Kidney (tissue), 14 donors: ENCODE results near the gene COX6B2. TPM values are rescaled to one million over a fixed set of nuclear protein-coding genes. Genes with fewer than 3 reads are reported as not detected.

Experiments
- DNase-seq, 5 donors: peaks; one replicate each; pipeline ENCODE4 v3.0.0-alpha.2; 2013 to 2020
- FAIRE-seq: peaks from 2 replicates; lab custom pipeline; 2012; peaks lifted over from hg19 to GRCh38; lab: Jason Lieb, UNC
- H3K27ac ChIP-seq, 2 donors: one replicate each; pipeline ENCODE4 v1.7.0; 2013; ENCODE audit warnings: low read depth in 2 of 2, low read length in 2 of 2, inconsistent platforms in 1 of 2
- H3K27me3 ChIP-seq: one replicate; pipeline ENCODE4 v1.7.1; 2013; ENCODE audit warnings: low read length, inconsistent platforms; ENCODE audit not compliant: control insufficient read depth, insufficient read depth
- H3K36me3 ChIP-seq, 3 donors: one replicate each; pipeline versions ENCODE4 v1.7.0 to v1.7.1; 2013; ENCODE audit warnings: low read length in 3 of 3, control low read depth in 1 of 3, inconsistent platforms in 1 of 3; ENCODE audit not compliant: insufficient read depth in 3 of 3, control insufficient read depth in 2 of 3
- H3K4me1 ChIP-seq, 3 donors: one replicate each; pipeline versions ENCODE4 v1.7.0 to v1.7.1; 2013; ENCODE audit warnings: low read length in 3 of 3, inconsistent platforms in 1 of 3, low read depth in 1 of 3; ENCODE audit not compliant: control insufficient read depth in 2 of 3, insufficient read depth in 2 of 3
- H3K4me3 ChIP-seq, 3 donors: one replicate each; pipeline versions ENCODE4 v1.7.0 to v1.8.1; 2013; ENCODE audit warnings: low read length in 3 of 3, control low read depth in 1 of 3, inconsistent platforms in 1 of 3
- H3K9ac ChIP-seq, 3 donors: one replicate each; pipeline versions ENCODE4 v1.7.0 to v1.7.1; 2013; ENCODE audit warnings: low read length in 3 of 3, control low read depth in 1 of 3, inconsistent platforms in 1 of 3
- H3K9me3 ChIP-seq, 3 donors: one replicate each; pipeline versions ENCODE4 v1.7.0 to v1.7.1; 2013; ENCODE audit warnings: low read length in 3 of 3, control low read depth in 1 of 3, inconsistent platforms in 1 of 3; ENCODE audit not compliant: control insufficient read depth in 2 of 3, insufficient read depth in 1 of 3
- intact Hi-C: fragments of 100-400 bp; cut with DNase I; formaldehyde crosslinking; loops from one replicate; pipeline ENCODE4 v1.11.1; 2022
- polyA plus RNA-seq: library from polyadenylated mRNA; stranded (reverse); fragments of 350-450 nt; fragmentation: Illumina TruSeq; extraction: RNeasy Lipid Tissue Mini Kit (QIAGEN cat#74804); gene quantifications from one replicate; pipeline ENCODE4 v1.2.3, GENCODE V29; 2014; ENCODE audit warnings: low read depth, low replicate concordance; ENCODE audit not compliant: insufficient read depth
- total RNA-seq: library from RNA; stranded (reverse); fragmentation: NEBNext Ultra II Directional; extraction: Animal tissue kit (Norgen Biotek cat#: 25700); gene quantifications from one replicate; pipeline ENCODE4 v1.2.1, GENCODE V29; 2021
- TF ChIP-seq, protein P1 (sequence below): IDR thresholded peaks from 3 replicates; pipeline ENCODE4 v1.5.1; 2012; ENCODE audit warnings: mild to moderate bottlenecking, moderate library complexity, borderline replicate concordance; ENCODE audit not compliant: insufficient read depth; ENCODE audit errors: extremely low read depth
- donor health status: control.
- donor health status: control.
- donor health status: control.
- donor health status: control.
- donor health status: control.
- donor health status: DM: yes; HTN: yes; CAD: no.
- donor health status: Normal renal cell carcinoma (clear cell type).

COX6B2 gene
- total and polyA plus RNA-seq, 2 donors from 2014 or later = 0.62 to 3.8 TPM

DNA sequence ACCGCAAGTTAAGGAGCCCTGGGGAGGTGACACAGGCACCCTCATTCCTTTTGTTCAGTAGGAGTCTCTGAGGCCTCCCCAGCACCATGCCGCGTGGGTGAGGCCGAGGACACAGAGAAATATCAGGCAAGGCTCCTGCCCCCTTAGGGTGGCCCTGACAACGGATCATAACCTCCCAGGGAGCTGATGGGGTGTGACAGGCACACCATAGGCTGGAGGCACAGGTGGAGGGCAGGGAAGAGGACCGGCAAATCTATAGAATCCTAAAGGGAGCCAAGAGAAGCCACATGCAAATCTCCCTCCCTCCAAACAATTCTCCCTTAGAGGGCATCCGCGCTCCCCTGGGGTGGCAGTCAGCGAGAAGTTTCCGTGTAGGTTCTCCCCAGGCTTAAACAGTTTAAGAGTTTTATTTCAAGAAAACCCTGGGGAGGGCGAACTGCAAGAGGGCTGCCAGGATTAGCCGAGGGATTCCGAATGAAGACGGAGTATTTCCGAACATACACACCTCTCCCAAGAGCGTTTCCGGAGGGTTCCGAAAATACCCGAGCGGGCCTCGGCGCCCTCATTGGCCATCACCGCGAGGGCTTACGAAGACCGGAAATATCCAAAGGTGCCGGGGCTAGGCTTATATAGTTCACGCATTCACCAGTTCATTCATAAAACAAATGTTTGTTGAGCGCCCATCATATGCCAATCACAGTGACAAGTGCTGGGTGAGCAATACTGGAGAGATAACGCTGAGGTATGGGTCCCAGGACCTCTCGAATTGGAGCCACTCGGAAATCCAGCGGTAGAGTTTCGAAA lies 30.6 kb upstream of the COX6B2 start:
- Histone ChIP-seq H3K36me3 (peaks cover 2 to 21% (median 9%) of the 10 kb centered on the region in 3 donors), H3K4me3 (peak overlapping the region; percentile 71 to 99 (median 97)), H3K27ac (peak overlapping the region; percentile 95 to 96), H3K27me3 (no peaks in the 10 kb centered on the region), H3K4me1 (peaks cover 0 to 46% (median 25%) of the 10 kb centered on the region in 3 donors), H3K9me3 (no peaks in the 10 kb centered on the region), H3K9ac (peak overlapping the region; percentile 35 to 95 (median 81))
- no peak for FAIRE-seq
- peak; percentile 95 to 99 (median 98) for DNase-seq
- TF ChIP-seq, protein P1, sequence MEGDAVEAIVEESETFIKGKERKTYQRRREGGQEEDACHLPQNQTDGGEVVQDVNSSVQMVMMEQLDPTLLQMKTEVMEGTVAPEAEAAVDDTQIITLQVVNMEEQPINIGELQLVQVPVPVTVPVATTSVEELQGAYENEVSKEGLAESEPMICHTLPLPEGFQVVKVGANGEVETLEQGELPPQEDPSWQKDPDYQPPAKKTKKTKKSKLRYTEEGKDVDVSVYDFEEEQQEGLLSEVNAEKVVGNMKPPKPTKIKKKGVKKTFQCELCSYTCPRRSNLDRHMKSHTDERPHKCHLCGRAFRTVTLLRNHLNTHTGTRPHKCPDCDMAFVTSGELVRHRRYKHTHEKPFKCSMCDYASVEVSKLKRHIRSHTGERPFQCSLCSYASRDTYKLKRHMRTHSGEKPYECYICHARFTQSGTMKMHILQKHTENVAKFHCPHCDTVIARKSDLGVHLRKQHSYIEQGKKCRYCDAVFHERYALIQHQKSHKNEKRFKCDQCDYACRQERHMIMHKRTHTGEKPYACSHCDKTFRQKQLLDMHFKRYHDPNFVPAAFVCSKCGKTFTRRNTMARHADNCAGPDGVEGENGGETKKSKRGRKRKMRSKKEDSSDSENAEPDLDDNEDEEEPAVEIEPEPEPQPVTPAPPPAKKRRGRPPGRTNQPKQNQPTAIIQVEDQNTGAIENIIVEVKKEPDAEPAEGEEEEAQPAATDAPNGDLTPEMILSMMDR = no peak
- intact Hi-C loops = no loop called here

DNA sequence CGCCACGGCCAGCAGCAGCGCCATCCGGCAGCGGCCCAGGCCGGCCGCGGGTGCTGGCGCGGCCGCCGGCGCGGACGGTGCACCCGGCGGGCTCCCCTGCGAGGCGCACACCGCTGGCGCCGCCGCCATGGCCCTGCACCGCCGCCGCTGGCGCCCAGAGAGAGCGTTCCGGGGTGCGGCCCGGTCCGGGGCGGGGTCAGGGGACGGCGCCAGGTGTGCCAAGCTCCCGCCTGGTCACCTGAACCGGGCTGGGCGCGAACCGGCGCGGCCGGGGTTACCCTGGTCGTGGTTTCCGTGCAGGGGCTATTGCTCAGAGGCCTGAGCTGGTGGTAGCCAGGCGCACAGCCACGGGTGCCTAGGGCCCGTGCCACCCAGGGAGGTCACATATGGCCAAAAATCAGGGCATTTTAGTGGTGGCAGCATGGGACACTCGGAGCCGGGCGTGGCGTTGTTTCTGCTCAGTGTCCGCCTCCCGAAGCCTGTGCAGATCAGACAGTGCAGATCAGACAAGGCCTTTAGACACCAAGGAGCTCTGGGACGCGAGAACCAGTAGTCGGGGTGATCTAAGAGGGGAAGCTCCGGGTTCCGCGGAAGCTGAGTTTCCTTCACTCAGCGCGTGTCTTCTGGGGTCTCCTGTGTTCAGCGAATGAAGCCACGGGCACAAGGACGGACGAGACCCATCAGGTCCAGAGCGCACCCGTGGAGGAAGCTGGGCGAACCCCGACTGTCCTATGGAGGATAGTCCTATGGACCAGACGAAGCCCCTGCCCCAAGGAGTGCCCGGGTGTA lies 29.8 kb upstream of the COX6B2 start, which contains the start of gene TMEM238:
TSS of gene TMEM238 (minus strand) at position 162 of the 789 bp plus-strand sequence. CDS start at position 129, 33 bp downstream.
- intact Hi-C loops = no loop called here
- H3K4me1 ChIP-seq = peaks cover 0 to 40% (median 25%) of the 10 kb centered on the region in 3 donors

DNA sequence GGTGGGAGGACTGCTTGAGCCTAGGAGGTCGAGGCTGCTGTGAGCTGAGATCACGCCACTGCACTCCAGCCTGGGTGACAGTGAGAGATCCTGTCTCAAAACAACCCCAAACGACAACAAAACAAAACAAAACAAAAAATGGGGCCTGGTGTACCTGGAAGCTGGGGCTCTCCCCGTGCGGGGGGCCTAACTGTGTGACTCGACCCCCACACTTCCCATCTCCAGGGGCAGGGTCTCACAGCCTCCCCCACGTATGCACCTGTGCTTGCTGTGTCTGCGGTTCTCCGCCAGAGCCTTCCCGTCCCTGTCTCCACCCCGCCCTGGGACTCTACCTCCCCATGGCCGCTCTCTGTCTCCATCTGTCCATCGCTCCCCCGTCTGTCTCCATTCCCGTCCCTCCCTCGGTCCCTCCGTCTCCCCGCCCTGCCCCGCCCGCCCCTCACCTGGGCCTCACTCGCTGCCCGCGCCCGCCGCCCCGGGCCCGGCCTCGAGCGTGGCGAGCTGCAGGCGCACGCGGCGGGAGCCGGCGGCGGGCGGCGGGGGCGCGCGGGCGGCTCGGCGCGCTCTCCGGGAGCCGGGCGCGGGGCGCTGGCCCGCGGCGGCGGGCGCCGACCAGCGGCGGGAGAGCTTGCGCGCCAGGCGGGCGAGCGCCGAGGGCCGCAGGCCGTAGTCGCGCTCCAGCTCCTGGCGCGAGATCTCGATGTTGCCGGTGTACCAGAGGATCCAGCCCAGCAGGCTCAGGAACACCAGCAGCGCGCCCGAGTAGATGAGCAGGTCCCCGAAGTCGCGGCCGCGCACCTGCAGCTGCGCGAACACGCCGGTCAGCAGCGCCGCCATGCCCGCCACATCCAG lies 29.0 kb upstream of the COX6B2 start:
- intact Hi-C loops = no loop called here
- TF ChIP-seq, protein P1 = peak; percentile 29

More for the DNA sequence above, 29.8 kb upstream of the COX6B2 start, which contains the start of gene TMEM238:
- TF ChIP-seq, protein P1 = no peak
- DNase-seq (peak in 2 of 5 donors; percentile 73 to 88), FAIRE-seq (no peak)
- H3K9me3 ChIP-seq = no peaks in the 10 kb centered on the region
- peaks cover 2 to 21% (median 5%) of the 10 kb centered on the region in 3 donors for H3K36me3 ChIP-seq
- no peaks in the 10 kb centered on the region for H3K27me3 ChIP-seq
- peak within 1 kb of the TSS; percentile 95 to 96 for H3K27ac ChIP-seq
- H3K4me3 ChIP-seq = peak within 1 kb of the TSS; percentile 40 to 99 (median 71)
- peak within 1 kb of the TSS in 2 of 3 donors; percentile 35 to 95 for H3K9ac ChIP-seq

More for the DNA sequence above, 29.0 kb upstream of the COX6B2 start:
- FAIRE-seq (no peak), DNase-seq (peak; percentile 79 to 89 (median 80))
- Histone ChIP-seq H3K27me3 (no peaks in the 10 kb centered on the region), H3K27ac (peak overlapping the region; percentile 22 to 71), H3K4me1 (peaks cover 0 to 33% (median 23%) of the 10 kb centered on the region in 3 donors), H3K9ac (peak overlapping the region in 1 of 3 donors; percentile 35), H3K9me3 (no peaks in the 10 kb centered on the region), H3K4me3 (peak overlapping the region; percentile 40 to 48 (median 48)), H3K36me3 (peaks cover 0 to 16% (median 3%) of the 10 kb centered on the region in 3 donors)
